Cardiac muscle cell (in vitro differentiated cells and primary cell): Measurements from ENCODE around the gene TNFSF12. TPM values are rescaled to one million over a fixed set of nuclear protein-coding genes. Genes with fewer than 3 reads are reported as not detected.

Experiments
- DNase-seq, 2 donors: peaks; one replicate each; pipeline versions ENCODE4 v3.0.0 to v3.0.0-alpha.2; 2010 to 2017; ENCODE audit warnings: low read depth in 1 of 2, low spot score in 1 of 2
- H3K27ac ChIP-seq: fragments of 200-600 bp; sonication (generic); 2 replicates; pipeline ENCODE4 v1.5.1; 2016
- H3K27me3 ChIP-seq: fragments of 200-600 bp; sonication (generic); 2 replicates; pipeline ENCODE4 v1.6.0; 2016; ENCODE audit warnings: control low read depth
- H3K36me3 ChIP-seq: fragments of 200-600 bp; sonication (generic); 2 replicates; pipeline ENCODE4 v1.5.1; 2016; ENCODE audit warnings: control low read depth
- H3K4me1 ChIP-seq: fragments of 200-600 bp; sonication (generic); 2 replicates; pipeline ENCODE4 v1.8.1; 2017; ENCODE audit warnings: low read depth, mild to moderate bottlenecking, mixed run types
- H3K4me3 ChIP-seq: fragments of 200-600 bp; sonication (generic); 2 replicates; pipeline ENCODE4 v1.5.1; 2016; ENCODE audit warnings: mild to moderate bottlenecking
- H3K9me3 ChIP-seq: fragments of 200-600 bp; sonication (generic); 2 replicates; pipeline ENCODE4 v1.5.1; 2017; ENCODE audit warnings: low read depth, mild to moderate bottlenecking, control low read depth
- CTCF ChIP-seq: IDR thresholded peaks from 2 replicates; pipeline ENCODE4 v1.5.1; 2012; ENCODE audit warnings: low read depth, mild to moderate bottlenecking, low read length
- polyA plus RNA-seq: library from polyadenylated mRNA; unstranded; fragments of >200 nt; fragmentation: Nextera tagmentation; extraction: Ambion mirVana; gene quantifications from 2 replicates; pipeline ENCODE4 v1.2.1, GENCODE V29; 2016
- total RNA-seq: library from RNA; depleted of rRNA; stranded (reverse); fragments of >200 nt; gene quantifications from 2 replicates; pipeline ENCODE4 v1.2.3, GENCODE V29; 2016

The TNFSF12 gene
- total and polyA plus RNA-seq, 2 experiments from 2014 or later, result 3.2 to 11.7 TPM

GRCh38 chr17:7577327-7578199, 28.7 kb downstream of the TNFSF12 start:
- H3K9me3 ChIP-seq, result no peaks in the 10 kb centered on the region
- no peak overlapping the region for H3K27ac ChIP-seq
- H3K4me3 ChIP-seq, result no peak overlapping the region
- TF ChIP-seq CTCF, result no peak
- no peaks in the 10 kb centered on the region for H3K27me3 ChIP-seq
- peaks cover 1% of the 10 kb centered on the region for H3K4me1 ChIP-seq
- no peak for DNase-seq
- H3K36me3 ChIP-seq, result peaks cover 53% of the 10 kb centered on the region

DNA sequence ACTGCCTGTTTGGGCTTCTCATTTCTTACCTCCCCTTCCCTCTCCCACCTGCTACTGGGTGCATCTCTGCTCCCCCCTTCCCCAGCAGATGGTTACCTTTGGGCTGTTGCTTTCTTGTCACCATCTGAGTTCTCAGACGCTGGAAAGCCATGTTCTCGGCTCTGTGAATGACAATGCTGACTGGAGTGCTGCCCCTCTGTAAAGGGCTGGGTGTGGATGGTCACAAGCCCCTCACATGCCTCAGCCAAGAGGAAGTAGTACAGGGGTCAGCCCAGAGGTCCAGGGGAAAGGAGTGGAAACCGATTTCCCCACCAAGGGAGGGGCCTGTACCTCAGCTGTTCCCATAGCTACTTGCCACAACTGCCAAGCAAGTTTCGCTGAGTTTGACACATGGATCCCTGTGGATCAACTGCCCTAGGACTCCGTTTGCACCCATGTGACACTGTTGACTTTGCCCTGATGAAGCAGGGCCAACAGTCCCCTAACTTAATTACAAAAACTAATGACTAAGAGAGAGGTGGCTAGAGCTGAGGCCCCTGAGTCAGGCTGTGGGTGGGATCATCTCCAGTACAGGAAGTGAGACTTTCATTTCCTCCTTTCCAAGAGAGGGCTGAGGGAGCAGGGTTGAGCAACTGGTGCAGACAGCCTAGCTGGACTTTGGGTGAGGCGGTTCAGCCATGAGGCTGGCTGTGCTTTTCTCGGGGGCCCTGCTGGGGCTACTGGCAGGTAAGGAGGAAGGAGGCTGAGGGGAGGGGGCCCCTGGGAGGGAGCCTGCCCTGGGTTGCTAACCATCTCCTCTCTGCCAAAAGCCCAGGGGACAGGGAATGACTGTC, 30.4 kb downstream of the TNFSF12 start, which contains the start of gene CD68:
Gene CD68 (plus strand): TSS at position 638 of the 833 bp plus-strand sequence. CDS start 40 bp downstream, at position 678.
- Histone ChIP-seq H3K36me3 (peaks cover 53% of the 10 kb centered on the region), H3K9me3 (no peaks in the 10 kb centered on the region), H3K27ac (peak within 1 kb of the TSS; percentile 83), H3K27me3 (no peaks in the 10 kb centered on the region), H3K4me3 (no peak within 1 kb of the TSS), H3K4me1 (peaks cover 9% of the 10 kb centered on the region)
- no peak for TF ChIP-seq CTCF
- peak; percentile 35 to 93 for DNase-seq

DNA sequence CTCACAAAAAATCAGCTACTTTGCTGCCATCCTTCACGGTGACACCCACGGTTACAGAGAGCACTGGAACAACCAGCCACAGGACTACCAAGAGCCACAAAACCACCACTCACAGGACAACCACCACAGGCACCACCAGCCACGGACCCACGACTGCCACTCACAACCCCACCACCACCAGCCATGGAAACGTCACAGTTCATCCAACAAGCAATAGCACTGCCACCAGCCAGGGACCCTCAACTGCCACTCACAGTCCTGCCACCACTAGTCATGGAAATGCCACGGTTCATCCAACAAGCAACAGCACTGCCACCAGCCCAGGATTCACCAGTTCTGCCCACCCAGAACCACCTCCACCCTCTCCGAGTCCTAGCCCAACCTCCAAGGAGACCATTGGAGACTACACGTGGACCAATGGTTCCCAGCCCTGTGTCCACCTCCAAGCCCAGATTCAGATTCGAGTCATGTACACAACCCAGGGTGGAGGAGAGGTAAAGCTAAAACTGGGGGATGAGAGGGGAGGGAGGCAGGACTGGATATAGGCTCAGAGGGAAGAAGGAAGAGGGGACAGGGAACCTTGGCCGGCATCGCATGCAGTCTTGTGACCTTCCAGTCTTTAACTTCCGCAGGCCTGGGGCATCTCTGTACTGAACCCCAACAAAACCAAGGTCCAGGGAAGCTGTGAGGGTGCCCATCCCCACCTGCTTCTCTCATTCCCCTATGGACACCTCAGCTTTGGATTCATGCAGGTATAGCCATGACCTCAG, 31.2 kb downstream of the TNFSF12 start:
- no peaks in the 10 kb centered on the region for H3K9me3 ChIP-seq
- TF ChIP-seq CTCF, result no peak
- peak overlapping the region; percentile 83 for H3K27ac ChIP-seq
- H3K4me3 ChIP-seq, result no peak overlapping the region
- peaks cover 45% of the 10 kb centered on the region for H3K36me3 ChIP-seq
- DNase-seq, result no peak
- H3K27me3 ChIP-seq, result no peaks in the 10 kb centered on the region
- H3K4me1 ChIP-seq, result peaks cover 16% of the 10 kb centered on the region

DNA sequence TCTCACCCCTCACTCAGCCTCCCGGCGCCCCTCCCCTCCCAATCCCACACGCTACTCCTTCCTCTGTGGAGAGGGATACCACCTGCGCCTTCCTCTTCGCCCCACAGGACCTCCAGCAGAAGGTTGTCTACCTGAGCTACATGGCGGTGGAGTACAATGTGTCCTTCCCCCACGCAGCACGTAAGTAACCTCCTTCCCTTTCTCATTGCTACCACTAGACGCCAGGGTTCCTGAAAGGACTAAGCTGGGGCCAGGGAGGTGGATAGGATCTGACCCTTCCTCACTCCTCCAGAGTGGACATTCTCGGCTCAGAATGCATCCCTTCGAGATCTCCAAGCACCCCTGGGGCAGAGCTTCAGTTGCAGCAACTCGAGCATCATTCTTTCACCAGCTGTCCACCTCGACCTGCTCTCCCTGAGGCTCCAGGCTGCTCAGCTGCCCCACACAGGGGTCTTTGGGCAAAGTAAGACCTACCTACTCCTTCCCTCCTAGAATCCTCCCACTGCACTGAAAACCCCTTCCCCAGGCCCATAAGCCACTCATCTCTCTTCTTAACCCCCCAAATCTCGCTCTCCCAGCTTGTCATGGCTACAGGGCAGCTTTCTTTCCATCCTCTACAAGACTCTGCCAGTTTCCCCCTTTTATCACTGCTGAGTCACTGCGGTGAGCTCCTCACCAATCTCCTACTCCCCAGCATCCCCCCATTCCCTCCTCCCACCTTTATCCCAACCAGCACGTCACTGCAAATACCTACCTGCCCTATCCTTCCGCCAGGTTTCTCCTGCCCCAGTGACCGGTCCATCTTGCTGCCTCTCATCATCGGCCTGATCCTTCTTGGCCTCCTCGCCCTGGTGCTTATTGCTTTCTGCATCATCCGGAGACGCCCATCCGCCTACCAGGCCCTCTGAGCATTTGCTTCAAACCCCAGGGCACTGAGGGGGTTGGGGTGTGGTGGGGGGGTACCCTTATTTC, 32.0 kb downstream of the TNFSF12 start:
- H3K4me1 ChIP-seq, result peaks cover 16% of the 10 kb centered on the region
- peak overlapping the region; percentile 83 for H3K27ac ChIP-seq
- peaks cover 36% of the 10 kb centered on the region for H3K36me3 ChIP-seq
- H3K4me3 ChIP-seq, result no peak overlapping the region
- no peak for TF ChIP-seq CTCF
- no peaks in the 10 kb centered on the region for H3K27me3 ChIP-seq
- no peaks in the 10 kb centered on the region for H3K9me3 ChIP-seq
- DNase-seq, result no peak
